IMR-90 (cell line): ENCODE results near the gene PADI1. TPM values are rescaled to one million over a fixed set of nuclear protein-coding genes. Genes with fewer than 3 reads are reported as not detected.
A peak's percentile ranks its signal among the peaks of the same experiment; 100 is the strongest.

Experiments
- ATAC-seq: fragments of 200-7000 bp; cut with Tn5 transposase; 2 replicates; pipeline ENCODE4 v1.9.1; 2020; ENCODE audit warnings: low read depth, mild to moderate bottlenecking, moderate library complexity
- BruUV-seq: library from RNA; stranded (reverse); fragments of 400-500 nt; replicated peaks from 2 replicates; lab custom pipeline; 2021; lab: Mats Ljungman, UMichigan
- CTCF ChIA-PET: fragments of 300-600 bp; formaldehyde crosslinking; extraction: SDS; loops from one replicate; lab custom pipeline; 2021; ENCODE audit warnings: antibody characterized with exemption; lab: Yijun Ruan, JAX
- POLR2A ChIA-PET: fragments of 300-600 bp; sonication (Branson Sonifier 250); formaldehyde crosslinking; loops from one replicate; lab custom pipeline; 2022; ENCODE audit warnings: antibody characterized with exemption; ENCODE audit not compliant: unreplicated experiment; lab: Charles Lee
- DNase-seq: peaks from one replicate; pipeline ENCODE4 v3.0.0; 2013
- H2AFZ ChIP-seq: replicated peaks from 2 replicates; pipeline ENCODE3; 2013; ENCODE audit warnings: low read length, mild to moderate bottlenecking; ENCODE audit not compliant: poor library complexity
- H2AK5ac ChIP-seq: 2 replicates; pipeline ENCODE4 v1.6.1; 2013; ENCODE audit warnings: low read depth, low read length, inconsistent platforms
- H2AK9ac ChIP-seq: replicated peaks from 2 replicates; pipeline ENCODE3; 2013; ENCODE audit warnings: mild to moderate bottlenecking, low read depth, low read length, moderate library complexity; ENCODE audit not compliant: poor library complexity
- H2BK120ac ChIP-seq: 2 replicates; pipeline ENCODE4 v1.6.1; 2013; ENCODE audit warnings: low read depth, low read length, inconsistent platforms
- H2BK15ac ChIP-seq: 3 replicates; pipeline ENCODE4 v1.6.1; 2013; ENCODE audit warnings: low read depth, low read length, inconsistent platforms
- H2BK20ac ChIP-seq: 2 replicates; pipeline ENCODE4 v1.6.1; 2013; ENCODE audit warnings: low read depth, mild to moderate bottlenecking, inconsistent platforms, low read length, moderate library complexity
- H2BK5ac ChIP-seq: 2 replicates; pipeline ENCODE4 v1.6.1; 2013; ENCODE audit warnings: mild to moderate bottlenecking, low read depth, low read length, inconsistent platforms; ENCODE audit not compliant: poor library complexity, severe bottlenecking
- H3K14ac ChIP-seq: replicated peaks from 2 replicates; pipeline ENCODE4 v1.6.1; 2013; ENCODE audit warnings: low read depth, low read length, inconsistent platforms
- H3K18ac ChIP-seq: 2 replicates; pipeline ENCODE4 v1.6.1; 2013; ENCODE audit warnings: low read depth, low read length, control low read depth
- H3K23ac ChIP-seq: 2 replicates; pipeline ENCODE4 v1.6.1; 2013; ENCODE audit warnings: low read depth, low read length, inconsistent platforms
- H3K27ac ChIP-seq: 2 replicates; pipeline ENCODE4 v1.5.1; 2013; ENCODE audit warnings: mild to moderate bottlenecking, control low read depth, low read length; ENCODE audit not compliant: insufficient read depth
- H3K27me3 ChIP-seq: 2 replicates; pipeline ENCODE4 v1.6.1; 2013; ENCODE audit warnings: low read length; ENCODE audit not compliant: control insufficient read depth, insufficient read depth
- H3K36me3 ChIP-seq: 2 replicates; pipeline ENCODE4 v1.6.1; 2013; ENCODE audit warnings: low read length, mixed read lengths; ENCODE audit not compliant: control insufficient read depth, insufficient read depth
- H3K4ac ChIP-seq: 2 replicates; pipeline ENCODE4 v1.6.1; 2013; ENCODE audit warnings: low read depth, low read length, inconsistent platforms
- H3K4me1 ChIP-seq: 2 replicates; pipeline ENCODE4 v1.6.1; 2013; ENCODE audit warnings: low read length, mixed read lengths; ENCODE audit not compliant: control insufficient read depth, insufficient read depth
- H3K4me2 ChIP-seq: 2 replicates; pipeline ENCODE4 v1.6.1; 2013; ENCODE audit warnings: low read depth, mild to moderate bottlenecking, control low read depth, low read length, moderate library complexity
- H3K4me3 ChIP-seq: 2 replicates; pipeline ENCODE4 v1.5.1; 2013; ENCODE audit warnings: low read depth, mild to moderate bottlenecking, control low read depth, low read length, moderate library complexity; ENCODE audit not compliant: insufficient read depth
- H3K56ac ChIP-seq: 2 replicates; pipeline ENCODE4 v1.6.1; 2013; ENCODE audit warnings: low read length, inconsistent platforms; ENCODE audit not compliant: insufficient read depth; ENCODE audit errors: extremely low read depth
- H3K79me1 ChIP-seq, 2 experiments: 2 replicates each; pipeline ENCODE4 v1.6.1; 2013; ENCODE audit warnings: low read length in 2 of 2, inconsistent platforms in 1 of 2, low read depth in 1 of 2
- H3K9ac ChIP-seq: 2 replicates; pipeline ENCODE4 v1.6.1; 2013; ENCODE audit warnings: low read depth, low read length, control low read depth
- H3K9me1 ChIP-seq: 2 replicates; pipeline ENCODE4 v1.6.1; 2013; ENCODE audit warnings: low read length, inconsistent platforms; ENCODE audit not compliant: insufficient read depth
- H3K9me3 ChIP-seq: 2 replicates; pipeline ENCODE4 v1.6.1; 2013; ENCODE audit warnings: low read length; ENCODE audit not compliant: control insufficient read depth, insufficient read depth
- H4K20me1 ChIP-seq: 2 replicates; pipeline ENCODE4 v1.6.1; 2013; ENCODE audit warnings: low read length, inconsistent platforms; ENCODE audit not compliant: insufficient read depth
- H4K5ac ChIP-seq: 2 replicates; pipeline ENCODE4 v1.6.1; 2013; ENCODE audit warnings: mild to moderate bottlenecking, low read depth, low read length, control low read depth
- H4K8ac ChIP-seq, 2 experiments: 2 replicates each; pipeline ENCODE4 v1.6.1; 2013; ENCODE audit warnings: low read depth in 2 of 2, low read length in 2 of 2, control low read depth in 1 of 2, inconsistent platforms in 1 of 2
- H4K91ac ChIP-seq: 2 replicates; pipeline ENCODE4 v1.6.1; 2013; ENCODE audit warnings: low read depth, low read length, inconsistent platforms; ENCODE audit not compliant: insufficient read depth
- CEBPB ChIP-seq: IDR thresholded peaks from 2 replicates; pipeline ENCODE4 v1.6.1; 2012; ENCODE audit warnings: low read depth, low read length, improper control_type of control experiment
- CHD1 ChIP-seq: IDR thresholded peaks from 2 replicates; pipeline ENCODE4 v1.6.1; 2012; ENCODE audit warnings: low read depth, low read length, improper control_type of control experiment
- FOS ChIP-seq: fragments of 150-350 bp; IDR thresholded peaks from 2 replicates; pipeline ENCODE4 v1.6.1; 2016; ENCODE audit warnings: low read depth, low read length
- MAFK ChIP-seq: IDR thresholded peaks from 2 replicates; pipeline ENCODE4 v1.6.1; 2012; ENCODE audit warnings: low read depth, low read length, improper control_type of control experiment
- MAZ ChIP-seq: IDR thresholded peaks from 2 replicates; pipeline ENCODE4 v1.6.1; 2012; ENCODE audit warnings: low read depth, mild to moderate bottlenecking, low read length, improper control_type of control experiment, moderate library complexity, borderline replicate concordance
- MXI1 ChIP-seq: IDR thresholded peaks from 2 replicates; pipeline ENCODE4 v1.6.1; 2012; ENCODE audit warnings: low read depth, mild to moderate bottlenecking, low read length, moderate library complexity, borderline replicate concordance
- WGBS, 2 experiments: methylation state at CpG; one replicate each; pipeline versions ENCODE4 v1.1.5 to v1.1.7; 2013; ENCODE audit warnings: missing lambda C conversion rate in 2 of 2; ENCODE audit not compliant: insufficient read length in 1 of 2; ENCODE audit errors: extremely low coverage in 2 of 2; 5-methylcytosine and 5-hydroxymethylcytosine counted together
- dilution Hi-C: fragments of 300-500 bp; cut with HindIII; formaldehyde crosslinking; loops from one replicate; pipeline ENCODE4 v1.14.3; 2018; ENCODE audit warnings: low sequenced_read_pairs; ENCODE audit not compliant: unreplicated experiment
- in situ Hi-C: fragments of 300-500 bp; cut with MboI; formaldehyde crosslinking; loops from 3 replicates; pipeline ENCODE4 v1.14.3; 2019; ENCODE audit warnings: low sequenced_read_pairs, inconsistent platforms, mixed read lengths
- intact Hi-C: fragments of 100-400 bp; cut with micrococcal nuclease; formaldehyde crosslinking; loops from 2 replicates; pipeline ENCODE4 v1.10.0; 2022
- polyA plus RNA-seq, 3 experiments: library from polyadenylated mRNA; depleted of rRNA; stranded (reverse); fragments of >200 nt; gene quantifications; 2 replicates each; pipeline ENCODE4 v1.2.3, GENCODE V29; 2012; ENCODE audit warnings: low replicate concordance in 1 of 3
- total RNA-seq: library from RNA; depleted of rRNA; stranded (reverse); fragments of >200 nt; gene quantifications from 2 replicates; pipeline ENCODE4 v1.2.3, GENCODE V29; 2012

The PADI1 gene
- total and polyA plus RNA-seq, 2 of the 4 experiments (the other 2 are of a cell fraction): 0.17 TPM; not detected in 1

- H3K4me2 ChIP-seq: no peak overlapping the region
- no peaks in the 10 kb centered on the region for H3K36me3 ChIP-seq
- no peak overlapping the region for H2AFZ ChIP-seq
- H3K4ac ChIP-seq: no peak overlapping the region
- H2BK20ac ChIP-seq: no peak overlapping the region
- H3K4me1 ChIP-seq: no peaks in the 10 kb centered on the region
- no peak overlapping the region for H2BK15ac ChIP-seq
- ATAC-seq: no peak
- no peaks in the 10 kb centered on the region; the same call in 1 of the 2 replicates for H3K27me3 ChIP-seq
- no peak overlapping the region for H3K9ac ChIP-seq
- H2AK5ac ChIP-seq: 0 out of 2 replicates have a peak overlapping the region, but pooled peaks have one; percentile 6
- no peak overlapping the region for H2AK9ac ChIP-seq
- H2BK5ac ChIP-seq: no peak overlapping the region
- H3K14ac ChIP-seq: no peak overlapping the region
- H4K91ac ChIP-seq: peak overlapping the region; percentile 54; the same call in 1 of the 2 replicates
- H3K27ac ChIP-seq: no peak overlapping the region
- H3K9me3 ChIP-seq: no peaks in the 10 kb centered on the region; the same call in 1 of the 2 replicates
- no peaks in the 10 kb centered on the region for H3K79me1 ChIP-seq
- in situ Hi-C loops (no loop called here), dilution Hi-C loops (no loop called here), intact Hi-C loops (no loop called here)
- no peaks in the 10 kb centered on the region for H4K20me1 ChIP-seq
- no peak overlapping the region for H4K8ac ChIP-seq
- POLR2A ChIA-PET: no interaction called here
- H3K18ac ChIP-seq: no peak overlapping the region
- WGBS, 2 experiments: 93% methylated on average over 3 of the region's 20 CpGs; no CpG with 5 or more reads in 1 of the 2 experiments
- TF ChIP-seq CEBPB (no peak), MAFK (no peak), FOS (no peak), MAZ (no peak), MXI1 (no peak), CHD1 (no peak)
- no peak for DNase-seq
- H3K9me1 ChIP-seq: peaks cover 3% of the 10 kb centered on the region; the same call in 1 of the 2 replicates
- H2BK120ac ChIP-seq: peak overlapping the region; percentile 16; the same call in 1 of the 2 replicates
- no peak overlapping the region for H3K4me3 ChIP-seq
- CTCF ChIA-PET: no interaction called here
- no peak overlapping the region for H4K5ac ChIP-seq
- BruUV-seq: no TSS peak
- H3K56ac ChIP-seq: no peak overlapping the region
- H3K23ac ChIP-seq: no peak overlapping the region
Observed at GRCh38 chr1:17161926-17162800, 42.8 kb upstream of the PADI1 start.
